Measurements from ENCODE around the gene ALDH1L1.

Gene ALDH1L1

DNA sequence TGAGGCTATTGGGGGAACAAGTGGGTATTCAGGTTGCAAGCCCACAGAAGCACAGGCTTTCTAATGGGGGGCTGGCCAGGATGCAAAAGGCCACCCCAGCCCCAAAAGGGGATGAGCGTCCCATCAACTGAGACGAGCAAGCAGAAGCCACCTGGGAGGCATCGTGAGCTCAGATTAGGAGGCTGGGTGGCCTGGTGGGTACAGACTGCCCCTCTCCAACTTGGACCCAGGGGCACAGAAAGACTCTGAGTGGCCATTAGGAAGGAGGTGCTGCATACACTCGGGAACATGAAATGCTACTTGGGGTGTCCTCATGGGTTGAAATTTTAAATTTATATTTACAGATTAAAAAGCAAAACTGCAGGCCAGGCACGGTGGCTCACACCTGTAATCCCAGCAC lies 125.5 kb downstream of the ALDH1L1 start:
- DNase-seq (ENCODE audit: low read depth, low spot score), result no peak

DNA sequence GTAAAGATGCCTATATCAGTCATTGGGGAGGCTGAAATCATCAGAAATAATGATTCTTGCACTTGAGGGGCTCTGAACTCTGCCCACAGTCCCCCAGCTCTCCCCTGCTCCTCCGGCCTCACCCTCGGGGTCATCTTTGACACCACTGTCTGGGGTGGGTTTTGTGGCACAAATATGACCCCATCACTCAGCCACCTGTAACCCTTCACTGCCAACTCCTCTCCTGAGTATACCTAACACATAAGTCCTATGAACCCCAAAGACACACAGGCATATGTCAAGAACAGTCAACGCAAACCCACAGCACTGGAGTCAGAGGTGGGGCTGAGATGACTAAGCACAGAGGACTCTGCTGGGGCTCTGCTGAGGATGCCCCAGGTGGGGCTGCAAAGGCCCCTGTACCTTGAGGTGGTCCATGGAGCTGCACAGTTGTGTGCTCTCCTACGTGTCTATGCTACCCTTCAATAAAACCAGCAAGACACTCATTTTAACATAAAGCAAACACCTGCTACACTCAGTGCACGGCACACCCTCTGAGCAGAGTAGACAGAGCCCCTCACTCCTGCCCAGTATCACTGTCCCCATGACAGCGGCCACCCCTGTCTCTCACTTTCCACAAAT lies 126.3 kb downstream of the ALDH1L1 start:
- DNase-seq (ENCODE audit: low read depth, low spot score), result no peak

Data from smooth muscle cell of the brain vasculature (primary cell).